Astrocyte of the cerebellum (primary cell): ENCODE results near the gene TAF4.

ENCODE experiments used
- DNase-seq: peaks from one replicate; pipeline ENCODE4 v3.0.0-alpha.2; 2011; ENCODE audit warnings: low read depth
- H3K4me3 ChIP-seq: 2 replicates; pipeline ENCODE4 v1.5.1; 2011; ENCODE audit warnings: mild to moderate bottlenecking, low read depth, low read length, moderate library complexity
- CTCF ChIP-seq: IDR thresholded peaks from 2 replicates; pipeline ENCODE4 v1.5.1; 2012; ENCODE audit warnings: low read length, low read depth, moderate library complexity, mild to moderate bottlenecking; ENCODE audit errors: missing control alignments
- in situ Hi-C: cut with HindIII; loops from 2 replicates; pipeline ENCODE4 v1.10.0; 2017; ENCODE audit warnings: low sequenced_read_pairs

TAF4 gene

GRCh38 chr20:62022575-62023139, 43.0 kb downstream of the TAF4 start:
- in situ Hi-C loops: no loop called here

DNA sequence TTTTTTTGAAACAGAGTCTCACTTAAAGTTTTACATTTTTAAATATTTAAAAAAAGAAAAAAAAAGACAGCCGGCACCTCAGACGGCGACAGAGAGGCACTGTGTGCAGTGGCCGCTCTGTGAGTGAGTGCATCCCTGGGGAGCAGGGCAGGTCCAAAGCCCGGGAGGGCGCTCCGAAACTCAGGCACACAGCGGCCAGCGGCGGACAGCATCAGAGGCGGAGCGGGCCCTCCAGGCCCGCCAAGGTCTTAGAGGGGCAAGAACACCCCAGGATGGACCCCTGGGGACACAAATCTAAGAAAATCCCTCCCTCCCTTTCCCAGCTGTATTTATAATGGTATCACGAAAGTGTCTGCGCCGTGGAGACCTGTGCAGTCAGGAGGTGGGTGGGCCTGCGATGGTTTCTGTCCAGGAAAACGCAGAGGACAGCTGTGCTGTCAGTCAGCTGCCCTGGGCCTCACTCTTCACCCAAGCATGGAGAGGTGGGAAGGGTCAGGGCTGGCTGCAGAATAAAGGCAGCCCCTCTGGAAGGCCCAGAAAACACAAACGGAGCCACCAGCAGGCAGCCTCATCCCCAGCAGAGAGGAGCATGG, 43.8 kb downstream of the TAF4 start:
- in situ Hi-C loops: no loop called here
- H3K4me3 ChIP-seq: no peak overlapping the region
- no peak for TF ChIP-seq CTCF
- no peak for DNase-seq

More at GRCh38 chr20:62022575-62023139, 43.0 kb downstream of the TAF4 start:
- no peak for DNase-seq
- TF ChIP-seq CTCF: no peak
- no peak overlapping the region for H3K4me3 ChIP-seq

GRCh38 chr20:62020935-62021701, 44.6 kb downstream of the TAF4 start:
- no peak overlapping the region for H3K4me3 ChIP-seq
- in situ Hi-C loops: no loop called here
- no peak for DNase-seq
- no peak for TF ChIP-seq CTCF

- in situ Hi-C loops: no loop called here
These were observed 45.7 kb downstream of the TAF4 start for GRCh38 chr20:62019881-62020492.

DNA sequence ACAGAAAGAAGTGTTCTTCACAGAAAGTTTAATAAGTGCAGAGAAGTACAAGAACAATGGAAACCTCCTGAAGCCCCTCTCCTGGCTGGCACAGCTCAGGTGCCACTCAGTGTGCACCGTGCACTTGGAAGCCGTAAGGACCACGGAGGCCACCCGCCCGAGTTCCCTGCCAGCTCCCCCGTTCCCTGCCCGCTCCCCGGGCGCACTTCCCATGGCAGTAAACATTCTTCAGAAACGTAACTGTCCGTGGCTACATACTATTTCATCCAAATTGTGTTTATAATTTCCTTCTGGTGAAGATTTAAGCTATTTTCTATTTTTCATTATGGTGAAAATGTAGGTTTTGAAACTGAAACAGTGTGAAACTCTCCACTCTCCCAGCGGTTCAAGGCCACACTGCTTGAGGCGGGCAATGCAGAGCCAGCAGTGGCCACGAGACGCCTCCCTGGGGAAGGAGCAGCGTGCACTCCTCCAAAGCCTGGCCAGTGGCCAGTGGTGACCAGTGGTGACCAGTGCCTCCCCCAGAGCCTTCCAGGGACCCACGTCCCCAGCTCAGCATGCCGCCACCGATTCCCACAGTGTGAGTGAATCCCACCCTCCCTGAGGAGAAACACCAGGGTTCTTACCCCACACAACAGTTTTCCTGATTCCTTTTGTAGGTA, 46.4 kb downstream of the TAF4 start:
- in situ Hi-C loops: no loop called here
- TF ChIP-seq CTCF: no peak
- no peak for DNase-seq
- no peak overlapping the region for H3K4me3 ChIP-seq

More at GRCh38 chr20:62019881-62020492, 45.7 kb downstream of the TAF4 start:
- no peak for DNase-seq
- no peak overlapping the region for H3K4me3 ChIP-seq
- no peak for TF ChIP-seq CTCF
